ENCODE results near the gene IRF4.

The IRF4 gene

DNA sequence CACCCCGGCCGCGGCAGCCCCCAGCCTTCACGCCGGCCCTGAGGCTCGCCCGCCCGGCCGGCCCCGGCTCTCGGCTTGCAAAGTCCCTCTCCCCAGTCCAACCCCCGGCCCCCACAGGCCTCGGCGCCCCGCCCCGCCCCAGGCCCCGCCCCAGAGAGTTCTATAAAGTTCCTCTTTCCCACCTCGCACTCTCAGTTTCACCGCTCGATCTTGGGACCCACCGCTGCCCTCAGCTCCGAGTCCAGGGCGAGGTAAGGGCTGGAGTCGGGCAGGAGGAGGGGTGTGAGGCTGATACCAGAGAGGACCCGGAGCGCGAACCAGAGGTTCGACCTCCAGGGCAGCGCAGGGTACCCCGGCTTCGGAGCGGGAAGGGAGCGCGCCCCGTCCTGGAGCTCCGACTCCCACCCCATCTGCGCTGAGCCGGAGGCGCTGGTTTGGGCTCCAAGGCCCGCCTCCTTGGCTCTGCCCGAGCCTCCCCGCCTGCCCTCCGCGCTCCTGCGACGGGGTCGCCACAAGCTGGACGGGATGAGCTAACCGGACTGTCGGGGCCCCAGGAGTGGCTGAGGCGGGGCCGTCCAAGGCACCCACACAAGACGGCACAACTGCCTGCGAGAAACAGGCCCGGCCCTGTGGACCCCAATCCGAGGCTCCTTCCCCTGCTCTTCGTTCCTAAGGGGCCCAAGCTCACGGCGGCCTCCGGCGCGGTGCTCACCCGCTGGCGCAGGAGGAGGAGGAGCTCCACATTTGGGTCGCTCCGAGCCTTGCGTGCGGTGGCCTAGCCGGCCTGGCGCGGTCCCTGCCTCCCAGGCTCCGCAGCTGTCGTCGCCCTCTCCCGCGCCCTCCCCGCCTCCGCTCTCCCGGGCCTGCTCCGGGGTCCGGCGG is at the start of gene IRF4:
TSS of gene IRF4 (plus strand) at position 194 of the 882 bp plus-strand sequence. CDS start 1,401 bp downstream, outside the sequence.
- DNase-seq = peak; percentile 61

DNA sequence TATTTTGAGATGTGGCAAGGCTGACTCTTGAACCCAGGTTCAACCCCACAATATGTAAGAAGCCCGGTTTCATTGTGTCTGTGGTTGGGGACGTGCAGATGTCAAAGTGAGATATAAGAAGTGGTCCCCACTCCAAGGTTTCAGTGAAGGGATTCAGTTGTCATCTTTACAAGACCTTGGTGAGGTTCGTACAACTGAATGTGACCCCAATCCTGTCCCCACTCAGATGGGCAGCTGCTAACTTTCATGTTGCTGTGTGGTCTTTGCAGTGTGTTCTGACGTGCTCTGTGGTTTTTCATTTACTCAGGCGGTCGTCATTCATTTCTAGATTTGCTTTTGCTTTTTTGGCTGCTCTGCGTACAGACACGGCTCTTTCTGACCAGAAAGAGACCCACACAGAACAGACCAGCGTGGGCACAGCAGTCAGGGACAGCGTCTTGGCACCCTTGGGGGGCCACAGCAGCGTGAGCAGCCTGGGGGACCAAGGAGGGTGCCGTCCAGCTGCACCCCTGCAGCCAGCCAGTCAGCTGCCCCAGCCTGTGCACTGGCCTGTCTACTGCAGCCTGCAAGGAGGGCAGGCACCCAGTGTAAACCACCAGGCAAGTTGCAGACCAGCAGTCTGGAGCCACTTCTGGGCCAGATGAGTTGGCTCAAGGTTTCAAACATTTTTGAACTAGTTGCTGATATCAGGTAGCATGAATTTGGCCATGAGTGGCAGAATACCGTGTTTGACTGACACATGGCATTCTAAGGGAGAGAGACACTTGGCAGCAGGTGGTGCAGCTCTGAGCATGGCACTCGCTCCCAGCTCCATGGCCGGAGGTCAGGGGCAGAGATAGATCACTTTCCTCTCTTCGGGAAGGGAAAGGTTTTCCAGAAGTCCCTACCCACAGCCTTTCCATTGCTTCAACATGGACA is 49.4 kb upstream of the IRF4 start:
- DNase-seq = no peak

DNA sequence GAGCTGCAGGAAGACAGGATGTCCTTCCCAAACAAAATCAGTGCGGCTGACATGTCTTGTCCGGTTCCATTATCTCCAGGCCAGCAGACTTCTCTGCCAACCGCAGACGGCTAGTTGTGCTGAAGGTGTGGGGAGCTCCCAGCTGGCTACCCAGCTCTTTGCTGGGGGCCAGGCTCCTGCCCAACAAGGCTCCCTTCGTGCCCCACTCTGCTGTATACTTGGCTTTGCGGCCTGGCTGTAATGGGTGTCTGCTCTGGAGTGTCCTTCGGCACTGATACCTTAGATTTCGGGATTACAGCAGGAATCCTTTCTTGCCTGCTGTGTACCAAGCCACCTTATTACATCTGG is 48.7 kb upstream of the IRF4 start:
- DNase-seq = no peak

DNA sequence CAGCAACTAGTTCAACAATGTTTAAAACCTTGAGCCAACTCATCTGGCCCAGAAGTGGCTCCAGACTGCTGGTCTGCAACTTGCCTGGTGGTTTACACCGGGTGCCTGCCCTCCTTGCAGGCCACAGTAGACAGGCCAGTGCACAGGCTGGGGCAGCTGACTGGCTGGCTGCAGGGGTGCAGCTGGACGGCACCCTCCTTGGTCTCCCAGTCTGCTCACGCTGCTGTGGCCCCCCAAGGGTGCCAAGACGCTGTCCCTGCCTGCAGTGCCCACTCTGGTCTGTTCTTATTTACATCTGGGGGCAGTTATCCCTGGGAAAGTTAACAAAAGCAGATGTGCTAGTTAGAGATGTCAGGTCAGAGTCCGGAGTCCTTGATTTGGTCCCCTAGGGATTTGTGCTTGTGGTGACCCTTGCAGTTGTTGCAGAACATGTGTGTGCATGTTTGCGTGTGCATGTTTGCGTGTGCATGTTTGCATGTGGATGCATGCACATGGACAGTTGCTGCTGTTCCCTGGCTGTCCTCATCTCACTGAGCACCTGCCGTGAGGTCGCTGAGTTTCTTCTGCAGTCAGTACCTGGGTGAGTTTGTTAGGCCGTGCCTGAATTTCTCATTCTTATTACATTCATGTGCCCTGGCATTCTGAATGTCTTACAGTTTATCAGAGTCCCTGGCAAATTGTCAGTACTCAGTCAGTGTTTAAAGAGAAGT is 48.2 kb upstream of the IRF4 start:
- DNase-seq = no peak

DNA sequence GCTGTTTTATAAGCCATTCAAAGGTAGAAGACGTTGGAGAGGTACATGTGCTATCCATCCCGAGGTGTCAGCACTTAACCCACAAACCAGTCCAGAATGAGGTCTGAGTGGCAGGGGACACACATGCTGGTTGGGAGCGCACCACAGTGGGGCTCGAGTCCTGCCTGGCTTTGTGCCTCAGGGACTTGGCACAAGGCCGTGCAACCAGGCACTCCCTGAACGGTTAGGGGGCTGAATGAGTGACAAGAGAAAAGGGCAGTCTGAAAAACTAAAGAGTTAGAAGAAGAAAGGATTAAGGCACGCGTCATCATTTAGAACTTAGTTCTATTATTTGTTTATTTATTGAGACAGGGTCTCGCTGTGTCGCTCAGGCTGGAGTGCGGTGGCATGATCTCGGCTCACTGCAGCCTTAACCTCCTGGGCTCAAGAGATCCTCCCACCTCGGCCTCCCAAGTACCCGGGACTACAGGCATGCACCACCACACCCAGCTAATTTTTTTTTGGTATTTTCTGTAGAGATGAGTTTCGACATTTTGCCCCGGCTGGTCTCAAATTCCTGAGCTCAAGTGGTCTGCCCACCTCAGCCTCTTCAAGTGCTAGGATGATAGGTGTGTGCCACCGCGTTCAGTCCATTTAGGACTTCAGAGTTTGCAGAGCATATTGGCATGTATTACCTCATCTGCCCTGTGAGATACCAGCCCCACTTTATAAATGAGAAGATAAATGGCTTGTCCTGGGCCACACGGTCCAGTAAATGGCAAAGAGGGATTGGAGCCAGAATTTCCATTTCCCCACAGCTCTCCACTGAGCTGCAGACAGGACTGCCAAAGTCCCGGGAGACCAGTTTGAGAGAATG is 47.4 kb upstream of the IRF4 start:
- no peak for DNase-seq

DNA sequence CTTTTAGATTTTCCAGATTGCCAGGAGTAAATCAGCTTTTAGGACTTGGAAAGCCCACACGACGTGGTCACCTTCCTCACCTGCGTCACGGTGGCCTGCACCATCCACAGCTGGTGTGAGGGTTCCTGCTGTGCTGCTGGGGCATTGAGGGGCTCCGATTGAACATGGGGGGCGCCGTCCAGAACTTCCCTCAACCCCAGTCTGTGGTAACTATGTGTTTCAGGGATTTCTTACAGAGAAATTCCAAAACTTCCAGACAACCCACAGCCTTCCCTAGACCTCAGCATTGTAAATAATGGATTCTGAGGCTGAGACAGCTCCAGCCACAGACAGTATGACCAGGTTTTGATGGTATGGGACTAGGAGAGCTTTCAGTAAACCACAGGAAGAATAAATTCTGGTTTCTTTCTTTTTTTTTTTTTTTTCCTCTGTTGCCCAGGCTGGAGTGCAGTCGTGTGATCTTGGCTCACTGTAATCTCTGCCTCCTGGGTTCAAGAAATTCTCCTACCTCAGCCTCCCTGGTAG is 46.7 kb upstream of the IRF4 start:
- DNase-seq = no peak

DNA sequence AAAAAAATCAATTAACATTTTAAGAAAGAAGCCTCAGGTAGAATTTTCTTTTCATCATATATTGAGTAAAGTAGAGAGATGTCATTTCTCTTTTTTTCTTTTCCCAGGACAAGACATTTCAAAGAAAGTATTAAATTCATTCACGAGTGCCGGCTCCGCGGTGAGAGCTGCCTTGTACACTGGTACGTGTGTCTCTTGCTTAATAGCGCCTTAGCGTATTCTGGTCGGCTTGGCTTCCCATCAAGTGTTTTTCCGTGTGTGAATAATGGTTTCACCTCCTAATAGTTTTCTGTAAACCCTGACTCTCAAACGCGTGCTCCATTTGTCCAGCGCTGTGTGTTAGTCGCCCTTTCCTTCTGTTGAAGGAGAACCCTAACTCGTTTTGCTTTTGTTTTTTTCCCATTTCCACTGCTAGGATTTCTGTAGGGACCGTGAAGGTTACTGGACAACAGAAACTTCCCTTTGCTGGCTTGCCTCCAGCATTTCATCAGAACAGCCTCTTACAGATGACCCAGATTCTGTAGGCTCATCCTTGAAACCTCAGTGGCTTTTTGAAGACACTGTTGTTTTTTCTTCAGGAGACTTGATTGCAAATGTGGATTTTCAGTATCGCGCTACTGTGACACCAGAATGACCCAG is 45.7 kb upstream of the IRF4 start:
- no peak for DNase-seq

DNA sequence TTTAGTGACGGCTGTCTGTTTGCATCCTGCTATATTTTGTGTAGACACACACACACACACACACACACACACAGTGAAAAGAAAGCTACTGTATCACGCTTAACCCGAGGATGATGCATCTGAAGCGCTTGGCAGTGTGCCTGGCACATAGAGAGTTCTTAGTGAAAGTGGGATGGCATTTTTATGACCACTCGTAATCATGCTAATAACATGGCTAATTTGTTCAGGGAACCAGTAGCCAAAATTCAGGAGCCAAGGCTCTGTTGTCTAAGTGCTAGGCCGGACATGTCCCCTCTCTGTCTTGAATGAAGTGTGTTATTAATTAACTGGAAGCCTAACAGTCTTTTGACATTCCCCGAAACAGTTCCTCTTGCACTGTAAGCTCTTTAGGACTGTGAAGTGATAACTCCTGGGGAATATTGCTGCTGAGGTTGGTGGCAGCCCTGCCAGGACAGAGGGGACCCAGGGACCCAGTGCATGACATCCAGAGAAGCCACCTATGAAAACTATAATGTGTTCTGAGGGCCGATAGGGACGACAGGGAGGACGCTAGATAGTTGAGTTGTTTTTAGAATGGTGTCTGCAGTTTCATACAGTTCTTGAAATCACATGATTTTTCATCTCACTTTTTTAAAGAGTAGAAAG is 45.0 kb upstream of the IRF4 start:
- no peak for DNase-seq

DNA sequence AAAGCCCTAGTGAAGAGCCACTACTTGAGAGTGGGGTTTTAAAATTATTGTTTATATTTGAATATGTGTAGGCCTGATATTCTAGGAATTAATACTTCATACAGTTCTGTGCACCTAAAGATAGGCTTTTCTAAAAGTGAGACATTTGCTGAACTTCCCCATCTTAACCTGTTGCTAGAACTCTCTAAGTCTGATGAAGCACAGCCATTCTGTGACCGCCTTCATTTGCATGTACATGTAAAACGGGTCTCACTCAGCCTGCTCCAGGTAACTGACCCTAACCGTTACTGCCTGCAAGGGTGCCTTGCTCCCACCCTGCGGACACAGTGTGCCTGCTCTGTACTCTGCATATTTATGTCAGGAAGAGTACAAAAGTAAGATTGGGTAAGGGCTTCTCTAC is 44.3 kb upstream of the IRF4 start:
- no peak for DNase-seq

DNA sequence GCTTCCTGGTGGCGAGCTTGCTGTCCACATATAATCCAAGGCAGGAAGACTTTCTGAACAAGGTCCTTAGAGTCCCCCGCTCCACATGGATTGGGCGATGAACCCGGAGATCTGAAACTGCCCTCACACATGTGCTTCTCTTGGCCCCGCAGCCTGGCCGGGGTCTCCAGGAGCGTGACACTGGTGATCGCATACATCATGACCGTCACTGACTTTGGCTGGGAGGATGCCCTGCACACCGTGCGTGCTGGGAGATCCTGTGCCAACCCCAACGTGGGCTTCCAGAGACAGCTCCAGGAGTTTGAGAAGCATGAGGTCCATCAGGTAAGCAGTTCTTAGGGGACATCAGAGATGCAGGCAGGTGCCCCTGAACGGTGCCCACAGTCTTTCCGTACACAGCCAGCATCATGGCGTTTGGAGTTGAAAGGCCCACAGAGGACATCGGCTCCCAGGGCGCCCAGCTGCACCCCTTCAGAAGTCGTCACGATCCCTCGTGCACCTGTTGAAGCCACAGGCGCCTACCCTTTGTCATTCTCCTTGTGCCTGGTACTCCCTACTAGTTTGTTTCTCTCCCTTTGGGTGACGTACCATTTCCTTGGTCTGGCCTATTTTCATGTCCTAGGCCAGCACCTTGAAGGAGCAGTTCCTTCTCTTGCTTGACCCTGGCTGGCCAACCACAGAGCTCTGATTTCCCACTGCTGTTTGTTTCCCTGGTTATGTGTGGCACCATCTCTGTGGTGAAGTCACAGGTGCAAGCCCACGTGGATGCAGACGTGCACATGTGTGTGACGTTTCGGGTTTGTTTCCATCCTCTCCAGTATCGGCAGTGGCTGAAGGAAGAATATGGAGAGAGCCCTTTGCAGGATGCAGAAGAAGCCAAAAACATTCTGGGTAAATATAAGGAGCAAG is 43.3 kb upstream of the IRF4 start:
- DNase-seq = no peak

DNA sequence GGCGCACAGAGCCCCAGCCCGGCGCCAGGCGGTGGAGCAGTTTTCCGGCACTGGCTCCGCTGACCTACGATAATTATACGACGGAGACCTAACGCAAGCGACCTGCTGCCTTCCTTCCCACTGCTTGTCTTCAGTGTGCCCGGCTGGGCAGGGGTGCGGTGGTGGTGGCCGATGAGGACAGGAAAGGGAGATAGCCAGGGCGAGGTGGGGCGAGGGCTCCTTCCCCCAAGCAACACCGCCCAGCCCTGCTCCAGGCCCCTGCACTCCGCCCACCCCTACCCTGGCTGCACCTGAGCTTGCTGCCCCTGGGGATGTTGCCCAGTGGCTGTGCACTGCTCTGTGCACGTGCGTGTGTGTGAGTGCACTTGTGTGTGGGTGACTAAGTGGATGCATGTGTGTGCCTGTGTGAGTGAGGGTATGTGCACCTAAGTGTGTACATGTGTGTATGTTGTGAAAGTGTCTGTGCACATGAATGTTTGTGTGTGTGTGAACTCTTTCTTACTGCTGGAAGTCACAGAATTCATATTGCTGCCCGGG is 42.6 kb upstream of the IRF4 start:
- no peak for DNase-seq

DNA sequence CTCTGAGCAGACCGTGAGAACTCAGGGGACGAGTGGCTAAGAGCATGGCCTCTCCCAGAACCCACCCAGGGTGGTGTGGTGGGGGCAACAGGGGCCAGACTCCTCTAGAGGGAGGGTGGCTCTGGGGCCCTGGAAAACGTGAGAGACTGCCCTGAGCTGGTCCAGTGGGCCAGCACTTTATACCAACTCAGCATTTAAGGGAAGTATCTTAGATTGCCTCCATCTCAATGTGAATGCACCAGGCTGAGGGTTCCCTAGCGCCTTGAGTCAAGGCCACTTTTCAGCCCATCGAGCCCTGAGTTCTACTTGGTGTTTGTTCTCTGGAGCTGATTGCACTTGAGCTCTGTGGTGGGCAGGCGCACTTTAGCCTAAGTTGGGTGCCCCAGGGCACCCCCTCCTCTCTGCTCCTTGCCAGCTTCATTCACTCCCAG is 42.0 kb upstream of the IRF4 start:
- DNase-seq = no peak

DNA sequence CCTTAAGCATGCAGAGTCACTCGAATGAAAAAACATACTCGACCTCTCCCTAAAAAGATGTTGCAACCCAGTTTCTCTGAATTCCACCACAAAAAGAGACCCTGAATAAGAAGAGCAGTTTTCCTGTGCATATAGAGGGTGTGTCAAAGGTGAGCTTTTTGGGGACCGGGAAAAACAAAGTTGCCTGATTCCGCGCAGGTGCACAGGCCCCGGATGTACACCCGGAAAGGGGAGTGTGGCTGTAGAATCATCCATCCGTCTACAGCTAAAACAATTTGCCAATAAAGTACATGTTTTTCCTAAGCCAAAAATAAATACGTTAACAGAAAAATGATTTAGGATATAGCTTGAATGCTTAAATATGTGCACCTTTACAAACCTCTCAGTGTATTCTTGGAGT is 41.2 kb upstream of the IRF4 start:
- no peak for DNase-seq

DNA sequence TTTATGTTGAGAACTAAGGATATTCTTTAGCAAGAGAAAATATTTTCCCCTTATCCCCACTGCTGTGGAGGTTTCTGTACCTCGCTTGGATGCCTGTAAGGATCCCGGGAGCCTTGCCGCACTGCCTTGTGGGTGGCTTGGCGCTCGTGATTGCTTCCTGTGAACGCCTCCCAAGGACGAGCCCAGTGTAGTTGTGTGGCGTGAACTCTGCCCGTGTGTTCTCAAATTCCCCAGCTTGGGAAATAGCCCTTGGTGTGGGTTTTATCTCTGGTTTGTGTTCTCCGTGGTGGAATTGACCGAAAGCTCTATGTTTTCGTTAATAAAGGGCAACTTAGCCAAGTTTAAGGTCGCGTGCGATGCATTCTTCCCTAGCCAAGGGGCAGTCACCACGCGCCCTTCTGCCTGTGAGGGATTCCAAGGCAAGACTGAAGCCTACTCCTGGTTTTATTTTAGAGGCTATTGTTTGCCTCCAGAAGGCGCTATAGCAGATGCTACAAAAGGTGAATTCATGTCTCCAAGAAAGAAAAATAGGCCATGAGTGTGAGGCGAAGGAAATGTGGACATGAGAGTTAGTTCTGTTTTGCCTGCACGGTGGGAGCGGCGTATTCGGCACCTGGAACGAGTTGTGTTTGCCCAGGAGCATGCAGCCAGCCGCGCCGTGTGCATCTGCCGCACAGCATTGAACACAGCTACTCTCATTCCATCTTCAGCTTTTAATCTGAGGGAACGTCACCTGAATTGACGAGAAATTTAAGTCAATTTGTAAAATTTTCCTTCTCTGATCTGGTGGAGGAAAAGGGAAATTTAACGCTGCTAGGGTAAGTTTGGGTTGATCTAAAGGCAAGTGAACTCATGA is 40.3 kb upstream of the IRF4 start:
- no peak for DNase-seq

DNA sequence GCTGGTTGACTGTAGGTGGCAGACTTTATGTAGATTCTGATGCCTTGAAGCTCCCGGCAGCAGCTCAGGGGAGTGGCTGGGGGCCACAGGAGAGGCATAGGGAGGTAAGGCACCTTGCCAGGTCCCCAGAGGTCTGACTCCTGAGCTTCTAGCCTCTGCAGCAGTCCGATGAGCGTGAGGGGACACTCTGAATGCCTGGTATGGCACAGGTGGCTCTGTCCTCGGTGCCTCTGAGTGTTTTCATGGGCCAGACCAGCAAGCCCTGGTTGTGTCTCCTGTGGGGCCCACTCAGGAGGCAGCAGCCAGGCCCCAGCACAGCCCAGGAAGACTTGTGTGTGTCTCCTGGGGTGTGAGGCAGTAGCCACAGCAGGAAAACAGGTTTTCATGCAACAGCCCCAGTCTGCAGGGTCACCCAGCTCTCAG is 39.7 kb upstream of the IRF4 start:
- DNase-seq = no peak

DNA sequence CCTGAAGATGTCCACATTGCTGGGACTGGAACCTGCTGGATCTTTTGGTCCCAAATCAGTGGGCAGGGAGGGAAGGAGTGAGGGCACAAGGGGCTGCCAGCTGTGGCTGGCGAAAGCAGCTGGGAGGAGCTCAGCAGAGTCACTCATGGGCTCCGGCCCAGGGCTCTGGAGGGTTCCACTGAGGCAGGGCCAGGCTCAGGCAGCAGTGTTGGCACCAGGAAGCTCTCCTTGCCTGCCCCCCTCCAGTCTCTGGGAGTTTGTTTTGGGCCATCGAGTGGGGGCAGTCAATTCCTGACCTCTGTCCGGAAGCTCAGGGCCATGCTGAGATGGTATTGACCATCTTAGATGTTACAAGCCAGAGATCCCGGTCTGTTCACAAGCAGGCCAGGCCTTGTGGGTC is 39.1 kb upstream of the IRF4 start:
- DNase-seq = no peak

DNA sequence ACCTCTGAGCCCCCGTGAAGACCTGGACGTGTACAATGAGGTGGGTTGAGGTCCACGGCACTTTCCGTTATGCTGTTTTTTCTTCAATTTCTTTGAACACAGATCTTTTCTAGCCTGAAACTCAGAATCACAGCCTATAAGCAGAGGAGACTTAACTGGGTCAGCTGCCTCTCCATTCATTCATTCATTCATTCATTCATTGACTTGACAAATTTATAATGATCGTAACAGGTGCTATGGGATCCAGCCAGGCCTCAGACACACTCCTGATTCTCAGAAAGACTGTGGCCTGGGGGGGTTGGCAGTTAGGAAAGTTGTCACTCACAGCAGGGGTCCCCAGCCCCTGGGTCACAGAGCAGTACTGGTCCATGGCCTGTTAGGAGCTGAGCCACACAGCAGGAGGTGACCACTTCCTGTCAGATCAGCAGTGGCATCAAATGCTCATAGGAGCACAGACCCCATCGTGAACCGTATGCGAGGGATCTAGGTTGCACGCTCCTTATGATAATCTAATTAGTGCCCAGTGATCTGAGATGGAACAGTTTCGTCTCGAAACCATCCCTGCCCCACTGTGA is 38.6 kb upstream of the IRF4 start:
- DNase-seq = no peak

Data from CD4-positive, alpha-beta T cell treated with Interleukin-15 for 1 hour (primary cell).